K562 (cell line): ENCODE data around the gene TM7SF3. TPM values are rescaled to one million over a fixed set of nuclear protein-coding genes. Genes with fewer than 3 reads are reported as not detected.

Experiments used
- CC2D1A ChIP-seq: fragments of 450-650 bp; IDR thresholded peaks from 2 replicates; pipeline ENCODE4 v1.6.1; 2017; ENCODE audit warnings: mild to moderate bottlenecking
- CREM ChIP-seq: IDR thresholded peaks from 2 replicates; pipeline ENCODE4 v1.6.1; 2014; ENCODE audit warnings: antibody characterized with exemption, low read depth
- ERF ChIP-seq: fragments of 450-650 bp; formaldehyde crosslinking; IDR thresholded peaks from 2 replicates; pipeline ENCODE4 v1.4.0; 2020; ENCODE audit warnings: mild to moderate bottlenecking, mixed read lengths
- ETS2 ChIP-seq: IDR thresholded peaks from 2 replicates; pipeline ENCODE4 v1.6.1; 2016; ENCODE audit warnings: borderline replicate concordance, missing genetic modification characterization, mild to moderate bottlenecking, moderate library complexity, missing compliant biosample characterization; ENCODE audit not compliant: poor library complexity, severe bottlenecking
- JUND ChIP-seq, 2 experiments: IDR thresholded peaks; 2 replicates in 1 of 2; 3 replicates in 1 of 2; pipeline ENCODE4 v1.6.1; 2011; ENCODE audit warnings: borderline replicate concordance in 2 of 2, low read depth in 2 of 2, low read length in 2 of 2, improper control_type of control experiment in 1 of 2, missing biosample characterization in 1 of 2, missing genetic modification characterization in 1 of 2, missing genetic modification reagents in 1 of 2
- MIER1 ChIP-seq: fragments of 450-650 bp; IDR thresholded peaks from 2 replicates; pipeline ENCODE4 v1.6.1; 2016; ENCODE audit warnings: antibody characterized with exemption, mild to moderate bottlenecking, low read depth
- MXI1 ChIP-seq: IDR thresholded peaks from 2 replicates; pipeline ENCODE4 v1.6.1; 2011; ENCODE audit warnings: low read depth, mild to moderate bottlenecking, improper control_type of control experiment, low read length
- RBM25 ChIP-seq: fragments of 200-400 bp; formaldehyde crosslinking; IDR thresholded peaks from 2 replicates; pipeline ENCODE4 v1.6.1; 2018; ENCODE audit warnings: low read length, low read depth, moderate library complexity; ENCODE audit not compliant: severe bottlenecking
- RFX1 ChIP-seq: fragments of 450-650 bp; IDR thresholded peaks from 2 replicates; pipeline ENCODE4 v1.6.1; 2016; ENCODE audit warnings: mild to moderate bottlenecking, moderate library complexity
- SIX5 ChIP-seq, 2 experiments: IDR thresholded peaks; 2 replicates each; pipeline ENCODE4 v1.6.1; 2011; ENCODE audit warnings: low read length in 2 of 2, borderline replicate concordance in 1 of 2, low read depth in 1 of 2, mild to moderate bottlenecking in 1 of 2, moderate library complexity in 1 of 2; ENCODE audit not compliant: insufficient read depth in 1 of 2
- SMAD3 ChIP-seq: fragments of 450-650 bp; formaldehyde crosslinking; conservative IDR thresholded peaks from 2 replicates; pipeline ENCODE4 v1.4.0; 2020; ENCODE audit warnings: mild to moderate bottlenecking
- SMARCB1 ChIP-seq: IDR thresholded peaks from 2 replicates; pipeline ENCODE4 v1.6.1; 2011; ENCODE audit warnings: improper control_type of control experiment, low read depth; ENCODE audit not compliant: insufficient read length
- TFAM ChIP-seq: fragments of 250-450 bp; sonication (Bioruptor Pico); conservative IDR thresholded peaks from 2 replicates; pipeline ENCODE4 v1.5.0; 2021; ENCODE audit warnings: mild to moderate bottlenecking, moderate library complexity
- TGIF2 ChIP-seq: sonication (generic); formaldehyde crosslinking; IDR thresholded peaks from 2 replicates; pipeline ENCODE4 v1.8.1; 2022; ENCODE audit warnings: mild to moderate bottlenecking, missing genetic modification reagents, moderate library complexity
- ZBTB2 ChIP-seq: fragments of 450-650 bp; IDR thresholded peaks from 2 replicates; pipeline ENCODE4 v1.6.1; 2016; ENCODE audit warnings: antibody characterized with exemption
- ZBTB9 ChIP-seq: fragments of 450-650 bp; formaldehyde crosslinking; IDR thresholded peaks from 2 replicates; pipeline ENCODE4 v1.4.0; 2020; ENCODE audit warnings: mild to moderate bottlenecking, moderate library complexity
- ZFPM2 ChIP-seq: fragments of 250-450 bp; sonication (Bioruptor Pico); IDR thresholded peaks from 2 replicates; pipeline ENCODE4 v1.5.1; 2022; ENCODE audit warnings: mild to moderate bottlenecking
- ZNF197 ChIP-seq: fragments of 200-800 bp; sonication (Bioruptor generic); IDR thresholded peaks from 2 replicates; pipeline ENCODE4 v1.6.1; 2016; ENCODE audit warnings: low read depth, missing genetic modification characterization, missing compliant biosample characterization
- ZNF324 ChIP-seq: fragments of 250-450 bp; sonication (Bioruptor Pico); IDR thresholded peaks from 2 replicates; pipeline ENCODE4 v1.4.0; 2020; ENCODE audit warnings: mild to moderate bottlenecking
- ZNF449 ChIP-seq: fragments of 250-450 bp; sonication (Bioruptor Pico); IDR thresholded peaks from 2 replicates; pipeline ENCODE4 v1.8.0; 2022; ENCODE audit warnings: moderate library complexity, mild to moderate bottlenecking, inconsistent platforms
- polyA plus RNA-seq, 8 experiments: library from polyadenylated mRNA; depleted of rRNA in 4 of 8; stranded (reverse) in 5 of 8; unstranded in 3 of 8; fragments of >200 nt; fragmentation: Nextera tagmentation in 2 of 8; fragmentation: Illumina TruSeq in 1 of 8; extraction: Ambion mirVana in 2 of 8; extraction: Trizol in 1 of 8; gene quantifications; 2 replicates each; pipeline versions ENCODE4 v1.2.1 to v1.2.3, GENCODE V29; 2011 to 2014; ENCODE audit warnings: inconsistent platforms in 1 of 8, missing spikeins in 1 of 8
- total RNA-seq, 7 experiments: library from RNA; depleted of rRNA in 6 of 7; stranded (reverse); fragments of >200 nt in 6 of 7; fragmentation: Illumina TruSeq in 2 of 7; extraction: Trizol in 2 of 7; gene quantifications; 2 replicates each; pipeline versions ENCODE4 v1.2.1 to v1.2.3, GENCODE V29; 2011 to 2021; ENCODE audit warnings: low replicate concordance in 1 of 7
- TF ChIP-seq, protein P1 (sequence below): sonication (generic); formaldehyde crosslinking; IDR thresholded peaks from 2 replicates; pipeline ENCODE4 v1.9.0; 2022; ENCODE audit warnings: mild to moderate bottlenecking, missing genetic modification reagents

Gene TM7SF3
- total and polyA plus RNA-seq, 9 of the 15 experiments (the other 6 are each of a cell fraction or from before 2014, with no cell fraction given) = 9.3 to 90.4 (median 24.8) TPM

DNA sequence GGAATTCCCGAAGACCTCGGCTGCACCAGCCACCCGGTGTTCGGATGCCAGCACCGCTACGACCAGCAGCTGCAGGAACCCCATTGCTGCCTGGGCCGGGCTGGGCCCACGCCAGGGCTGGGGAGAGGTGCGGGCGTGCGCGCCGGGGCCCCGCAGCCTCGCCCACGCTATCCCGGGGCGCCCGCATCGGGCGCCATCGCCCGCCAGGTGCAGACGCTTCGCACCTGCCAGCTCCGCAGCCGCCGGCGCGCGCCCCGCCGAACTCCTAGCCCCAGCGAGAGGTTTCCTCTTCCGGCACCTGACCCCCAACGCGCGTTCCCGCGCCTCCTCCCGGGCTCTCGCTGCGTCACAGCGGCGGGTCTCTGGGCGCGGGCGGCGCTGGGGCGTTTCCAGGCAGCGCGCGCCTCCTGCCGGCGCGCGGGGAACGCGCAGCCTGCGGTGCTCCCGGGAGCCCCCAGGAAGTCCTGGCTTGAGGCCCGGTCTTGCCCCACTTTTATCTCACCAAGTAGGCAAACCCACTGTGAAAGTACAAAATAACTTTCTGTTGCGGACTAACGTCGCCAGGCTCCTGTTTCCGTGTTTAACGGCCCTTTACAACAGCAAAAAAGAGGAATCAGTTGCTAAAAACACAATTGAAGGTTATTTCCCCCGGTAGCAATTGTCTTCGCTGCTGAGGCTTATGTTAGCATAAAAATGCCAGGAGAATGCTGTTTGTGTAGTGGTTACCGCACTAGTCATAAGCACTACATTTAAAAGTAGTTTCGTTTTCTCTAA lies at the start of gene TM7SF3 (continued):
- no peak for TF ChIP-seq SIX5 (IDR thresholded peaks at IDR 0.05; ENCODE audit: borderline replicate concordance in 1 of 2, insufficient read depth in 1 of 2, low read depth in 1 of 2, low read length in 2 of 2)
- TF ChIP-seq ZFPM2 = no peak
- no peak for TF ChIP-seq ETS2 (tag)
- TF ChIP-seq ZNF449 (CRISPR knock-in tag) = peak; percentile 72; the same call in 1 of the 2 replicates
- TF ChIP-seq RBM25 = peak; percentile 56
- TF ChIP-seq ZNF324 = no peak
- TF ChIP-seq, protein P1, sequence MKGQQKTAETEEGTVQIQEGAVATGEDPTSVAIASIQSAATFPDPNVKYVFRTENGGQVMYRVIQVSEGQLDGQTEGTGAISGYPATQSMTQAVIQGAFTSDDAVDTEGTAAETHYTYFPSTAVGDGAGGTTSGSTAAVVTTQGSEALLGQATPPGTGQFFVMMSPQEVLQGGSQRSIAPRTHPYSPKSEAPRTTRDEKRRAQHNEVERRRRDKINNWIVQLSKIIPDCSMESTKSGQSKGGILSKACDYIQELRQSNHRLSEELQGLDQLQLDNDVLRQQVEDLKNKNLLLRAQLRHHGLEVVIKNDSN (CRISPR knock-in tag) = peak; percentile 58; the same call in 1 of the 2 replicates
- TF ChIP-seq TGIF2 (CRISPR knock-in tag) = no peak
- TF ChIP-seq MIER1 = no peak
- no peak for TF ChIP-seq SMARCB1
- TF ChIP-seq RFX1 = no peak
- no peak for TF ChIP-seq ZNF197 (CRISPR knock-in tag)
- no peak for TF ChIP-seq CC2D1A
- no peak for TF ChIP-seq SMAD3 (CRISPR knock-in tag)
- peak; percentile 59 for TF ChIP-seq JUND (IDR thresholded peaks at IDR 0.05; ENCODE audit: borderline replicate concordance, low read depth, low read length)
- no peak; the same call in 2 of the 3 replicates for TF ChIP-seq JUND (tag; IDR thresholded peaks at IDR 0.05; ENCODE audit: borderline replicate concordance, low read depth, low read length)
- TF ChIP-seq ZBTB9 = peak; percentile 53; the same call in 1 of the 2 replicates
- TF ChIP-seq CREM = peak; percentile 87
- TF ChIP-seq TFAM (CRISPR knock-in tag) = no peak
- TF ChIP-seq ERF = no peak
- TF ChIP-seq ZBTB2 = no peak
- TF ChIP-seq MXI1 = 0 out of 2 replicates have a peak, but pooled peaks have one; percentile 13
